ENCODE results near the gene RPAIN. TPM values are rescaled to one million over a fixed set of nuclear protein-coding genes. Genes with fewer than 3 reads are reported as not detected.
"Not testable (repeated sequence)": the region's sequence is repeated elsewhere in the genome, so short reads cannot be mapped to it uniquely, and the experiment has no call there.

Gene RPAIN
- total RNA-seq, 1 experiment from 2014 or later, result 36.7 TPM

DNA sequence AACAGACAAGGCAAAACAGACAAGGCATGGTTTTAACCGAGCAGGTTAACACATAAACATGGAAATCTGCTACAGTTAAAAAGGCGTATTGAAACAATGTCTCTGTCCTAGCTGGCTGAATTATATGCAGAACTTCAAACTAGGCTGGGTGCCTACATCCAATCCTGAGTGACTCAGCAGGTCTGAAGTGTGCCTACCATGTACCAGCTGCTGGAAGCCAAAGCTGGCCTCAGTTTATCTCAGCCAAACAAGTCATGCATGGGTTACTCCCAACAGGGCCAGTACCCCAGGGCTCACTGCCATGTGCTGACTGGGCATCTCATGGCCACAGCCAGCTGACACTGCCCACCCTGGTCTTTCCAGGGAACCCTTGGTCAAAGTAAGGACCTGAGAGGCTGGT, 15.0 kb downstream of the RPAIN start:
- ATAC-seq (no peak), DNase-seq (ENCODE audit: low read depth, low spot score) (no peak)
- Histone ChIP-seq H3K4me3 (ENCODE audit: low read depth in 2 of 2, low read length in 2 of 2) (no peak overlapping the region), H3K9me3 (ENCODE audit: control insufficient read depth, insufficient read depth, low read depth, low read length) (no peaks in the 10 kb centered on the region), H3K4me1 (ENCODE audit: control insufficient read depth, insufficient read depth, low read length) (peaks cover 5% of the 10 kb centered on the region; the same call in 1 of the 2 replicates), H3K36me3 (ENCODE audit: control insufficient read depth, insufficient read depth, low read length) (peaks cover 35% of the 10 kb centered on the region), H3K27me3 (ENCODE audit: control insufficient read depth, insufficient read depth, low read length) (no peaks in the 10 kb centered on the region), H3K27ac (ENCODE audit: low read length) (no peak overlapping the region)
- POLR2A ChIA-PET, result interaction anchor here (0.7 kb wide), 1 partner anchor 29 kb away, joined by 8 read pairs; no protein-coding TSS in a partner anchor
- in situ Hi-C loops (cut with HindIII; ENCODE audit: low pct_unique_long_range_greater_than_20kb, low sequenced_read_pairs) (no loop called here), intact Hi-C loops (cut with micrococcal nuclease; ENCODE audit: unreplicated experiment) (no loop called here)
- TF ChIP-seq POLR2AphosphoS5 (IDR thresholded peaks at IDR 0.05; ENCODE audit: low read depth, low read length), result no peak
- TF ChIP-seq, protein P1, sequence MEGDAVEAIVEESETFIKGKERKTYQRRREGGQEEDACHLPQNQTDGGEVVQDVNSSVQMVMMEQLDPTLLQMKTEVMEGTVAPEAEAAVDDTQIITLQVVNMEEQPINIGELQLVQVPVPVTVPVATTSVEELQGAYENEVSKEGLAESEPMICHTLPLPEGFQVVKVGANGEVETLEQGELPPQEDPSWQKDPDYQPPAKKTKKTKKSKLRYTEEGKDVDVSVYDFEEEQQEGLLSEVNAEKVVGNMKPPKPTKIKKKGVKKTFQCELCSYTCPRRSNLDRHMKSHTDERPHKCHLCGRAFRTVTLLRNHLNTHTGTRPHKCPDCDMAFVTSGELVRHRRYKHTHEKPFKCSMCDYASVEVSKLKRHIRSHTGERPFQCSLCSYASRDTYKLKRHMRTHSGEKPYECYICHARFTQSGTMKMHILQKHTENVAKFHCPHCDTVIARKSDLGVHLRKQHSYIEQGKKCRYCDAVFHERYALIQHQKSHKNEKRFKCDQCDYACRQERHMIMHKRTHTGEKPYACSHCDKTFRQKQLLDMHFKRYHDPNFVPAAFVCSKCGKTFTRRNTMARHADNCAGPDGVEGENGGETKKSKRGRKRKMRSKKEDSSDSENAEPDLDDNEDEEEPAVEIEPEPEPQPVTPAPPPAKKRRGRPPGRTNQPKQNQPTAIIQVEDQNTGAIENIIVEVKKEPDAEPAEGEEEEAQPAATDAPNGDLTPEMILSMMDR (IDR thresholded peaks at IDR 0.05), result no peak
- TF ChIP-seq, protein P2, sequence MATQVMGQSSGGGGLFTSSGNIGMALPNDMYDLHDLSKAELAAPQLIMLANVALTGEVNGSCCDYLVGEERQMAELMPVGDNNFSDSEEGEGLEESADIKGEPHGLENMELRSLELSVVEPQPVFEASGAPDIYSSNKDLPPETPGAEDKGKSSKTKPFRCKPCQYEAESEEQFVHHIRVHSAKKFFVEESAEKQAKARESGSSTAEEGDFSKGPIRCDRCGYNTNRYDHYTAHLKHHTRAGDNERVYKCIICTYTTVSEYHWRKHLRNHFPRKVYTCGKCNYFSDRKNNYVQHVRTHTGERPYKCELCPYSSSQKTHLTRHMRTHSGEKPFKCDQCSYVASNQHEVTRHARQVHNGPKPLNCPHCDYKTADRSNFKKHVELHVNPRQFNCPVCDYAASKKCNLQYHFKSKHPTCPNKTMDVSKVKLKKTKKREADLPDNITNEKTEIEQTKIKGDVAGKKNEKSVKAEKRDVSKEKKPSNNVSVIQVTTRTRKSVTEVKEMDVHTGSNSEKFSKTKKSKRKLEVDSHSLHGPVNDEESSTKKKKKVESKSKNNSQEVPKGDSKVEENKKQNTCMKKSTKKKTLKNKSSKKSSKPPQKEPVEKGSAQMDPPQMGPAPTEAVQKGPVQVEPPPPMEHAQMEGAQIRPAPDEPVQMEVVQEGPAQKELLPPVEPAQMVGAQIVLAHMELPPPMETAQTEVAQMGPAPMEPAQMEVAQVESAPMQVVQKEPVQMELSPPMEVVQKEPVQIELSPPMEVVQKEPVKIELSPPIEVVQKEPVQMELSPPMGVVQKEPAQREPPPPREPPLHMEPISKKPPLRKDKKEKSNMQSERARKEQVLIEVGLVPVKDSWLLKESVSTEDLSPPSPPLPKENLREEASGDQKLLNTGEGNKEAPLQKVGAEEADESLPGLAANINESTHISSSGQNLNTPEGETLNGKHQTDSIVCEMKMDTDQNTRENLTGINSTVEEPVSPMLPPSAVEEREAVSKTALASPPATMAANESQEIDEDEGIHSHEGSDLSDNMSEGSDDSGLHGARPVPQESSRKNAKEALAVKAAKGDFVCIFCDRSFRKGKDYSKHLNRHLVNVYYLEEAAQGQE (IDR thresholded peaks at IDR 0.05; ENCODE audit: insufficient read depth in 1 of 2, low read depth in 2 of 2, low read length in 1 of 2), result no peak
- no peak for TF ChIP-seq SIN3A (IDR thresholded peaks at IDR 0.05; ENCODE audit: borderline replicate concordance, insufficient read depth, low read depth, low read length)
- no peak for TF ChIP-seq TCF7L2 (IDR thresholded peaks at IDR 0.05; ENCODE audit: low read depth, low read length)
- CTCF ChIA-PET, result no interaction called here
- BruUV-seq (replicated peaks), result no TSS peak

DNA sequence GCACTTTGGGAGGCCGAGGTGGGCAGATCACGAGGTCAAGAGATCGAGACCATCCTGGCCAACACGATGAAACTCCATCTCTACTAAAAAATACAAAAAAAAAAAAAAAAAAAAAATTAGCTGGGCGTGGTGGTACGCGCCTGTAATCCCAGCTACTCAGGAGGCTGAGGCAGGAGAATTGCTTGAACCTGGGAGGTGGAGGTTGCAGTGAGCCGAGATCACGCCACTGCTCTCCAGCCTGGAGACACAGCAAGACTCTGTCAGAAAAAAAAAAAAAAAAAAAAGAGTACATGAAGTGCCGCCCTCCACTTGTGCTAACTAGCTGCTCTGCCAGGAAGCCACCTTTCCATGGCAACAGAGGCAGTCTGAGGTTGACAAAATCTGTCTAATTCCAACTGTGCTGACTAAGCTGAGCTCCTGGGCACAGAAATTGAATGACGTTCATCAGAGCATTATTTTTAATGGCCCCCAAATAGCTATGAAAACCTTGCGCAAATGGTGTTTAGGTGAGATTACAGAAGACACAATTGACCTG, 15.9 kb downstream of the RPAIN start:
- H3K36me3 ChIP-seq (ENCODE audit: control insufficient read depth, insufficient read depth, low read length), result peaks cover 35% of the 10 kb centered on the region
- H3K9me3 ChIP-seq (ENCODE audit: control insufficient read depth, insufficient read depth, low read depth, low read length); intact Hi-C loops (cut with micrococcal nuclease; ENCODE audit: unreplicated experiment); POLR2A ChIA-PET; ATAC-seq; H3K27me3 ChIP-seq (ENCODE audit: control insufficient read depth, insufficient read depth, low read length); BruUV-seq (replicated peaks); DNase-seq (ENCODE audit: low read depth, low spot score); H3K4me1 ChIP-seq (ENCODE audit: control insufficient read depth, insufficient read depth, low read length); H3K27ac ChIP-seq (ENCODE audit: low read length); in situ Hi-C loops (cut with HindIII; ENCODE audit: low pct_unique_long_range_greater_than_20kb, low sequenced_read_pairs); H3K4me3 ChIP-seq (ENCODE audit: low read depth in 2 of 2, low read length in 2 of 2): not testable (repeated sequence)
- CTCF ChIA-PET, result interaction anchor here (0.6 kb wide), 2 partner anchors 64 to 1701 kb away, joined by 6 to 9 read pairs; no protein-coding TSS in a partner anchor

DNA sequence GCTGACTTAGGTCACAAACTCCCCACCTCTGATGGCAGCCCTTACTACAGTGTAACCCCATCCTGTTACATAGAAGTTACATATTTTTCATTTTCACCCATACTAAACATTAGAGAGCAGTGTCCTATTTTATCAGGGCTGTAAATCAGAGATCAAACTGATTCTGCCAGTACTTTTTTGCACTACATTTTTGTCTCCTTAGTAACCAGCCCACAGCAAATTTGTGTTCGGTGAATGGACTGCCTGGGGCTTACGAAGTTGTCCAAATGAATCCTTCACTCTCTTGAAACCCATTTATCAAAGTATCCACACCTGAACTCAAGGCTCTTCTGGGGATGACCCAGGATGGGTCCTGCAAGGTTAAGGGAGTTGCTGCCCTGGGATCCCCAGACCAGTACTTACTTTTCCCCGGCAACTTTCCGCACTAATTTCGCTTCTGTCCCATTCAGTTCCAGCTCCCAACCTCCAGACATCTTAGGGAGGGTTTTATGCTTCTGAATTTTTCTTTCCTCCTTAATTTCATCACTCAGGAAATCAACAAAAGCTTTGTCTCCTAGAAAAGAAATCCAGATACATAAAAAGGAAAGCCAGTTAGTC, 17.8 kb downstream of the RPAIN start:
- DNase-seq (ENCODE audit: low read depth, low spot score), result no peak
- no peak for TF ChIP-seq SIN3A (IDR thresholded peaks at IDR 0.05; ENCODE audit: borderline replicate concordance, insufficient read depth, low read depth, low read length)
- no peak for TF ChIP-seq POLR2AphosphoS5 (IDR thresholded peaks at IDR 0.05; ENCODE audit: low read depth, low read length)
- TF ChIP-seq, protein P2 (IDR thresholded peaks at IDR 0.05; ENCODE audit: insufficient read depth in 1 of 2, low read depth in 2 of 2, low read length in 1 of 2), result no peak
- TF ChIP-seq, protein P1 (IDR thresholded peaks at IDR 0.05), result no peak
- TF ChIP-seq TCF7L2 (IDR thresholded peaks at IDR 0.05; ENCODE audit: low read depth, low read length), result no peak
- no peak for ATAC-seq
- peaks cover 5% of the 10 kb centered on the region; the same call in 1 of the 2 replicates for H3K4me1 ChIP-seq (ENCODE audit: control insufficient read depth, insufficient read depth, low read length)
- CTCF ChIA-PET, result no interaction called here
- H3K27ac ChIP-seq (ENCODE audit: low read length), result peak overlapping the region; percentile 95
- POLR2A ChIA-PET, result no interaction called here
- no peaks in the 10 kb centered on the region for H3K9me3 ChIP-seq (ENCODE audit: control insufficient read depth, insufficient read depth, low read depth, low read length)
- intact Hi-C loops (cut with micrococcal nuclease; ENCODE audit: unreplicated experiment) (no loop called here), in situ Hi-C loops (cut with HindIII; ENCODE audit: low pct_unique_long_range_greater_than_20kb, low sequenced_read_pairs) (no loop called here)
- no peaks in the 10 kb centered on the region for H3K27me3 ChIP-seq (ENCODE audit: control insufficient read depth, insufficient read depth, low read length)
- peak overlapping the region; percentile 87 to 94 for H3K4me3 ChIP-seq (ENCODE audit: low read depth in 2 of 2, low read length in 2 of 2)
- TSS peak; percentile 72 for BruUV-seq (replicated peaks)
- H3K36me3 ChIP-seq (ENCODE audit: control insufficient read depth, insufficient read depth, low read length), result peaks cover 23% of the 10 kb centered on the region

All from Panc1 (cell line).